PFSK-1 (cell line): ENCODE measurements around the gene FBXW9.

ENCODE experiments used
- FOXP2 ChIP-seq: optimal IDR thresholded peaks from 2 replicates; pipeline ENCODE3; 2011; ENCODE audit warnings: borderline replicate concordance, control low read depth, inconsistent platforms; ENCODE audit not compliant: insufficient read depth; ENCODE audit errors: extremely low read length, extremely low read depth
- POLR2AphosphoS5 ChIP-seq: IDR thresholded peaks from 2 replicates; pipeline ENCODE4 v1.6.1; 2012; ENCODE audit warnings: low read depth, mild to moderate bottlenecking, control low read depth, low read length, moderate library complexity
- SIN3A ChIP-seq: IDR thresholded peaks from 2 replicates; pipeline ENCODE4 v1.6.1; 2012; ENCODE audit warnings: mild to moderate bottlenecking, low read length, moderate library complexity, borderline replicate concordance; ENCODE audit not compliant: insufficient read depth
- TAF1 ChIP-seq: IDR thresholded peaks from 2 replicates; pipeline ENCODE4 v1.6.1; 2012; ENCODE audit warnings: low read length, control low read depth, borderline replicate concordance; ENCODE audit not compliant: insufficient read depth
- TF ChIP-seq, protein P1 (sequence below), 2 experiments: IDR thresholded peaks; 2 replicates each; pipeline versions ENCODE4 v1.6.1 to v1.8.0; 2011 to 2012; ENCODE audit warnings: low read depth in 2 of 2, low read length in 2 of 2, control low read depth in 1 of 2, inconsistent platforms in 1 of 2, mild to moderate bottlenecking in 1 of 2, moderate library complexity in 1 of 2; ENCODE audit not compliant: insufficient read depth in 1 of 2

DNA sequence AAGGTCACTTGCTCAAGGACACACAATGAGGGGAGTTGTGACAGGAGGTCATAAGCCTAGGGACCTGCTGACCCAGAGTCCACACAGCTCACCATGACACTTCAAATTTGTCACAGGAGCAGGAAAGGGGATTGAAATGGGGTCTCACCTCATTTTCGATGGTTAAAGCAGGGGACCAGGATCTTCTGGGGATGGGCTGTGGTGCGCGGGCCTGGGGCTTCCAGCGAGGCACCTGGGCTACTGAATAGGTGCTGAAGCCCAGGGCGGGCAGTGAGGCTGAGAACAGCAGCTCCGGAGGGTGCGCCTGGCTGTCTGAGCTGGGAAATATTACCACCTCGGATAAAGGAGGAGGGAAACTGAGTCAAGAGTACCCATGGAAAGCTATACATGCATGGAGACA lies 40.9 kb downstream of the FBXW9 start:
- TF ChIP-seq POLR2AphosphoS5 (no peak), TAF1 (no peak), SIN3A (no peak), FOXP2 (no peak)
- TF ChIP-seq, protein P1, sequence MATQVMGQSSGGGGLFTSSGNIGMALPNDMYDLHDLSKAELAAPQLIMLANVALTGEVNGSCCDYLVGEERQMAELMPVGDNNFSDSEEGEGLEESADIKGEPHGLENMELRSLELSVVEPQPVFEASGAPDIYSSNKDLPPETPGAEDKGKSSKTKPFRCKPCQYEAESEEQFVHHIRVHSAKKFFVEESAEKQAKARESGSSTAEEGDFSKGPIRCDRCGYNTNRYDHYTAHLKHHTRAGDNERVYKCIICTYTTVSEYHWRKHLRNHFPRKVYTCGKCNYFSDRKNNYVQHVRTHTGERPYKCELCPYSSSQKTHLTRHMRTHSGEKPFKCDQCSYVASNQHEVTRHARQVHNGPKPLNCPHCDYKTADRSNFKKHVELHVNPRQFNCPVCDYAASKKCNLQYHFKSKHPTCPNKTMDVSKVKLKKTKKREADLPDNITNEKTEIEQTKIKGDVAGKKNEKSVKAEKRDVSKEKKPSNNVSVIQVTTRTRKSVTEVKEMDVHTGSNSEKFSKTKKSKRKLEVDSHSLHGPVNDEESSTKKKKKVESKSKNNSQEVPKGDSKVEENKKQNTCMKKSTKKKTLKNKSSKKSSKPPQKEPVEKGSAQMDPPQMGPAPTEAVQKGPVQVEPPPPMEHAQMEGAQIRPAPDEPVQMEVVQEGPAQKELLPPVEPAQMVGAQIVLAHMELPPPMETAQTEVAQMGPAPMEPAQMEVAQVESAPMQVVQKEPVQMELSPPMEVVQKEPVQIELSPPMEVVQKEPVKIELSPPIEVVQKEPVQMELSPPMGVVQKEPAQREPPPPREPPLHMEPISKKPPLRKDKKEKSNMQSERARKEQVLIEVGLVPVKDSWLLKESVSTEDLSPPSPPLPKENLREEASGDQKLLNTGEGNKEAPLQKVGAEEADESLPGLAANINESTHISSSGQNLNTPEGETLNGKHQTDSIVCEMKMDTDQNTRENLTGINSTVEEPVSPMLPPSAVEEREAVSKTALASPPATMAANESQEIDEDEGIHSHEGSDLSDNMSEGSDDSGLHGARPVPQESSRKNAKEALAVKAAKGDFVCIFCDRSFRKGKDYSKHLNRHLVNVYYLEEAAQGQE (IDR thresholded peaks at IDR 0.05; ENCODE audit: insufficient read depth in 1 of 2, low read depth in 2 of 2, low read length in 2 of 2), result no peak
